Lower leg skin (tissue), 4 donors: ENCODE data around the gene ASCC1. TPM values are rescaled to one million over a fixed set of nuclear protein-coding genes. Genes with fewer than 3 reads are reported as not detected.

ENCODE experiments used
- DNase-seq, 2 donors: peaks; one replicate each; pipeline ENCODE4 v3.0.0-alpha.2; 2019; ENCODE audit warnings: low spot score in 2 of 2
- H3K4me3 ChIP-seq: fragments of 200-600 bp; sonication (generic); 2 replicates; pipeline ENCODE4 v1.5.1; 2017; ENCODE audit warnings: mild to moderate bottlenecking, low read depth; ENCODE audit not compliant: poor library complexity, severe bottlenecking
- POLR2A ChIP-seq, 2 donors: fragments of 450-650 bp; IDR thresholded peaks; one replicate each; pipeline ENCODE4 v1.6.1; 2016 to 2017; ENCODE audit warnings: antibody characterized with exemption in 2 of 2, mild to moderate bottlenecking in 1 of 2, moderate library complexity in 1 of 2
- WGBS, 2 donors: methylation state at CpG; one replicate each; pipeline ENCODE4 v1.1.5; 2018; 5-methylcytosine and 5-hydroxymethylcytosine counted together
- intact Hi-C: fragments of 100-400 bp; cut with DNase I; formaldehyde crosslinking; loops from one replicate; pipeline ENCODE4 v1.15.0; 2023; ENCODE audit warnings: low total_unique reads
- total RNA-seq, 4 donors: library from RNA; depleted of rRNA; stranded (reverse); fragments of >200 nt; gene quantifications; one replicate each; pipeline ENCODE4 v1.1.0, GENCODE V29; 2016
- TF ChIP-seq, protein P1 (sequence below), 3 donors: fragments of 450-650 bp; IDR thresholded peaks; one replicate each; pipeline ENCODE4 v1.5.1; 2016; ENCODE audit warnings: antibody characterized with exemption in 3 of 3, mild to moderate bottlenecking in 3 of 3, moderate library complexity in 2 of 3

The ASCC1 gene
- total RNA-seq, 4 donors from 2014 or later, result 17.7 to 33.3 (median 23.1) TPM

DNA sequence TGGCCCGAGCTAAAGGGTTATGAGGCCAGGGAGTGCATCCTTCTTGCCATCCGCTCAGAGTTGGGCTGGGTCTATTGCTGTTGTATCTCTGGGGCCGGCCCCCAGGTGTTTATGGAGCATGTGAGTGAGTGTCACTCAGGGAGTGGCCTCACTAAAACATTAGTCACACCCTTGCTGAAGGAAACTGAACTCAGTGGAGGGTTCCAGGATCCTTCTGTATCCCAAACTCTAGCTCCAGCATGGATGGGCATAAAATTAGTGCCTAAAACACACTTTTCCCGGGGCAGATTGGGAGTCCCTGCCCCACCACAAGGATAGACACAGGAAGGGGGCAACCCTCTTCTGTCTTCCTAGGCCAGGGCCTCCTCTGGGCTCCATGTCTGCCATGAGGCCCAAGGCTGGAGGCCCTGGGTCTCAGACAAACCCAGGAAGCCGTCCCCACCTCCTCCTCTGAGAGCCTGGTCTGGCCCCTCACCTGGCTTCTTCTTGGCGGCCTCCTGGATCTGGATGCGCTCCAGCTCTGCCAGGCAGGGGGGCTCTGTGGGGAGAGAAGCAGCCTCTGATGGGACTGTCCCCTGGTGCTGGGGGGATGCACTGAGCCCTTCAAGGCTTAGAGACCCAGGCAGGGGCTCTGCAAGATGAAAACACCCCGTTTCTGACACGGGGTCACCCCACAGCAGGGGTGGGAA is 152.2 kb downstream of the ASCC1 start:
- no peak for TF ChIP-seq POLR2A (IDR thresholded peaks at IDR 0.05)
- TF ChIP-seq, protein P1, sequence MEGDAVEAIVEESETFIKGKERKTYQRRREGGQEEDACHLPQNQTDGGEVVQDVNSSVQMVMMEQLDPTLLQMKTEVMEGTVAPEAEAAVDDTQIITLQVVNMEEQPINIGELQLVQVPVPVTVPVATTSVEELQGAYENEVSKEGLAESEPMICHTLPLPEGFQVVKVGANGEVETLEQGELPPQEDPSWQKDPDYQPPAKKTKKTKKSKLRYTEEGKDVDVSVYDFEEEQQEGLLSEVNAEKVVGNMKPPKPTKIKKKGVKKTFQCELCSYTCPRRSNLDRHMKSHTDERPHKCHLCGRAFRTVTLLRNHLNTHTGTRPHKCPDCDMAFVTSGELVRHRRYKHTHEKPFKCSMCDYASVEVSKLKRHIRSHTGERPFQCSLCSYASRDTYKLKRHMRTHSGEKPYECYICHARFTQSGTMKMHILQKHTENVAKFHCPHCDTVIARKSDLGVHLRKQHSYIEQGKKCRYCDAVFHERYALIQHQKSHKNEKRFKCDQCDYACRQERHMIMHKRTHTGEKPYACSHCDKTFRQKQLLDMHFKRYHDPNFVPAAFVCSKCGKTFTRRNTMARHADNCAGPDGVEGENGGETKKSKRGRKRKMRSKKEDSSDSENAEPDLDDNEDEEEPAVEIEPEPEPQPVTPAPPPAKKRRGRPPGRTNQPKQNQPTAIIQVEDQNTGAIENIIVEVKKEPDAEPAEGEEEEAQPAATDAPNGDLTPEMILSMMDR (IDR thresholded peaks at IDR 0.05), result no peak
- DNase-seq, result no peak
- H3K4me3 ChIP-seq, result no peak overlapping the region
- intact Hi-C loops, result no loop called here
- 80 to 87% methylated on average over 8 to 9 of the region's 9 CpGs for WGBS, 2 donors

GRCh38 chr10:72062832-72063702 is 153.0 kb downstream of the ASCC1 start:
- TF ChIP-seq, protein P1 (IDR thresholded peaks at IDR 0.05), result no peak
- TF ChIP-seq POLR2A (IDR thresholded peaks at IDR 0.05), result no peak
- intact Hi-C loops, result no loop called here
- no peak for DNase-seq
- H3K4me3 ChIP-seq, result no peak overlapping the region
- WGBS, 2 donors, result 92 to 95% methylated on average over 23 to 29 of the region's 29 CpGs

DNA sequence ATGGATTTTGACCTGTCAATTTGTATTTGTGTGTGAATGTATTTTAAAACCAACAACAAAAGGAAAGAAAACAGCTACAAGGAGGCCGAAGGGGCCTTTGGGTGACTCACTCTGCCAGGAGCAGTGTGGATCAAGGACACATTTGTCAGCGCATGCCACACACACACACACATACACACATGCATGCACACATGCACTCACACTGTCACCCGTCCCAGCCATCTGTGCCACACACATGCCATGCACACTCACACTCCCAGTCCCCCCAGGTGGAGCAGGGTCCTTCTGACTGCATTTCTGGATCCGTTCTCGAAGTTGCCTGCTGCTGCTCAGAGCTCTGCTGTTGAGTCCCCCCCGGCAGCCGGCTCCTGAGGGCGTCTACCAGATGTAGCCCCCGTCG is 153.7 kb downstream of the ASCC1 start:
- TF ChIP-seq, protein P1 (IDR thresholded peaks at IDR 0.05), result no peak
- no peak for TF ChIP-seq POLR2A (IDR thresholded peaks at IDR 0.05)
- no peak overlapping the region for H3K4me3 ChIP-seq
- 84 to 87% methylated on average over 10 of the region's 10 CpGs for WGBS, 2 donors
- no peak for DNase-seq
- intact Hi-C loops, result no loop called here

- intact Hi-C loops, result no loop called here
- 89 to 93% methylated on average over 9 of the region's 9 CpGs for WGBS, 2 donors
- no peak overlapping the region for H3K4me3 ChIP-seq
- no peak for TF ChIP-seq POLR2A (IDR thresholded peaks at IDR 0.05)
- TF ChIP-seq, protein P1 (IDR thresholded peaks at IDR 0.05), result no peak
- DNase-seq, result no peak
Measured at GRCh38 chr10:72061930-72062329, 154.1 kb downstream of the ASCC1 start.

GRCh38 chr10:72061491-72061890 is 154.6 kb downstream of the ASCC1 start:
- intact Hi-C loops, result no loop called here
- no peak for DNase-seq
- 87 to 98% methylated on average over 5 of the region's 5 CpGs for WGBS, 2 donors
- no peak for TF ChIP-seq POLR2A (IDR thresholded peaks at IDR 0.05)
- TF ChIP-seq, protein P1 (IDR thresholded peaks at IDR 0.05), result no peak
- no peak overlapping the region for H3K4me3 ChIP-seq
